ENCODE results near the gene KCNK4. TPM values are rescaled to one million over a fixed set of nuclear protein-coding genes. Genes with fewer than 3 reads are reported as not detected.

The KCNK4 gene
- total and polyA plus RNA-seq, 2 of the 13 experiments (the other 11 are each of a cell fraction or from before 2014, with no cell fraction given), result not detected

DNA sequence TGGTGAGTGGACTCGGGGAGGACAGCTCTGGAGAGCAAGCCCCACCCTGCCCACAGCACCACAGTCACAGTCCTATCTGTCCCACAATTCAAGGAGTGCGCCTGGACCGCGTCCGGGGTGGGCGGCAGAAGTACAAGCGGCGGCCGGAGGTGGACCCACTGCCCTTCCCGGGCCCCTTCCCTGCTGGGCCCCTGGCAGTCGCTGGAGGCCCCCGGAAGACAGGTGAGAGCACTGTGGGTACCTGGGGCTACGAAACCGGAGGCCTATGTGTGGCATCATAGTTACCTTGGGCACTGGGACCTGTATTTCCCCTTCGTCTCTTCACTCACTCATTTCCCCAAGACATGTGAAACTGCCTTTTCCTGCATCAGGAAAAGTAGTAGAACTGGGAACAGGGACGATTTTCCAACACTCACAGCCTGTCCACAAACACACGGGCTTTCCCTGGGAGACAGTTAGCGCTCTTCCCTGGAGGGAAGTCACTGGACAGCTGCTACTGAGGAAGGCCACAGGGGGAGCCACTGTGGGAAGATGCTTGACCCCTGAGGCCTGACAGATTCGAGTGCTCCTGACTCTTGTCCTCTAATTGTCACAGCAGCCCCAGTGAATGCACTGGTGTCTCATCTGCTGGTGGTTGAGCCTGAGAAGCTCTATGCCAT is 23.2 kb downstream of the KCNK4 start:
- in situ Hi-C loops (cut with HindIII; ENCODE audit: extremely low pct_ligation_motif_present, low pct_unique_long_range_greater_than_20kb), result no loop called here
- no peaks in the 10 kb centered on the region for H4K20me1 ChIP-seq (ENCODE audit: insufficient read depth, low read length)
- no peak overlapping the region for H3K4me3 ChIP-seq (replicated peaks in 1 of 3; ENCODE audit: insufficient read depth in 1 of 3, low read depth in 2 of 3, low read length in 3 of 3)
- POLR2A ChIA-PET, result interaction anchor here (4.5 kb wide), 1 partner anchor 8 kb away, joined by 103 read pairs; the partner anchor contains the start of gene ESRRA
- DNase-seq (ENCODE audit: low spot score) (no peak), FAIRE-seq (no peak), ATAC-seq (no peak)
- H3K9ac ChIP-seq (ENCODE audit: insufficient read depth, low read depth, low read length), result no peak overlapping the region
- CTCF ChIA-PET (ENCODE audit: low intra/inter-chr PET ratio, low total read pairs), result no interaction called here
- H3K9me3 ChIP-seq (ENCODE audit: low read length), result no peaks in the 10 kb centered on the region
- no peak overlapping the region for H2AFZ ChIP-seq (ENCODE audit: low read length)
- H3K27ac ChIP-seq (ENCODE audit: extremely low read length, insufficient read depth, low read length), result no peak overlapping the region
- H3K4me1 ChIP-seq (ENCODE audit: insufficient read depth, low read length), result peaks cover 34% of the 10 kb centered on the region
- peaks cover 0 to 18% of the 10 kb centered on the region in 2 experiments; a peak in 2 of 5 replicates for H3K36me3 ChIP-seq (replicated peaks in 1 of 2; ENCODE audit: control insufficient read depth in 1 of 2, insufficient read depth in 2 of 2, low read length in 2 of 2)
- H3K79me2 ChIP-seq (ENCODE audit: insufficient read depth, low read length), result peaks cover 15% of the 10 kb centered on the region
- no peak overlapping the region for H3K4me2 ChIP-seq (ENCODE audit: low read depth, low read length)
- intact Hi-C loops (cut with micrococcal nuclease; ENCODE audit: unreplicated experiment), result no loop called here
- BruUV-seq (replicated peaks), result no TSS peak
- no peaks in the 10 kb centered on the region; a peak in 1 of 5 replicates for H3K27me3 ChIP-seq (ENCODE audit: control insufficient read depth in 1 of 2, insufficient read depth in 2 of 2, low read length in 2 of 2)
- WGBS (ENCODE audit: low lambda C conversion rate), result 90% methylated on average over 11 of the region's 19 CpGs
- peak; percentile 73; the same call in 1 of the 2 replicates for TF ChIP-seq ZBTB33 (CRISPR knock-in tag; IDR thresholded peaks at IDR 0.05)
- TF ChIP-seq ZMYM3 (CRISPR knock-in tag; IDR thresholded peaks at IDR 0.05), result no peak
- no peak for TF ChIP-seq MATR3 (CRISPR knock-in tag; IDR thresholded peaks at IDR 0.05)
- TF ChIP-seq MYC (CRISPR knock-in tag; IDR thresholded peaks at IDR 0.05; ENCODE audit: borderline replicate concordance), result peak; percentile 5; the same call in 1 of the 2 replicates
- TF ChIP-seq, protein P1, sequence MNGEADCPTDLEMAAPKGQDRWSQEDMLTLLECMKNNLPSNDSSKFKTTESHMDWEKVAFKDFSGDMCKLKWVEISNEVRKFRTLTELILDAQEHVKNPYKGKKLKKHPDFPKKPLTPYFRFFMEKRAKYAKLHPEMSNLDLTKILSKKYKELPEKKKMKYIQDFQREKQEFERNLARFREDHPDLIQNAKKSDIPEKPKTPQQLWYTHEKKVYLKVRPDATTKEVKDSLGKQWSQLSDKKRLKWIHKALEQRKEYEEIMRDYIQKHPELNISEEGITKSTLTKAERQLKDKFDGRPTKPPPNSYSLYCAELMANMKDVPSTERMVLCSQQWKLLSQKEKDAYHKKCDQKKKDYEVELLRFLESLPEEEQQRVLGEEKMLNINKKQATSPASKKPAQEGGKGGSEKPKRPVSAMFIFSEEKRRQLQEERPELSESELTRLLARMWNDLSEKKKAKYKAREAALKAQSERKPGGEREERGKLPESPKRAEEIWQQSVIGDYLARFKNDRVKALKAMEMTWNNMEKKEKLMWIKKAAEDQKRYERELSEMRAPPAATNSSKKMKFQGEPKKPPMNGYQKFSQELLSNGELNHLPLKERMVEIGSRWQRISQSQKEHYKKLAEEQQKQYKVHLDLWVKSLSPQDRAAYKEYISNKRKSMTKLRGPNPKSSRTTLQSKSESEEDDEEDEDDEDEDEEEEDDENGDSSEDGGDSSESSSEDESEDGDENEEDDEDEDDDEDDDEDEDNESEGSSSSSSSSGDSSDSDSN (CRISPR knock-in tag; IDR thresholded peaks at IDR 0.05), result no peak
- 0 out of 2 replicates have a peak, but pooled peaks have one; percentile 38 for TF ChIP-seq RBFOX2 (IDR thresholded peaks at IDR 0.05; ENCODE audit: low read depth, low read length)
- no peak for TF ChIP-seq ZZZ3 (CRISPR knock-in tag; IDR thresholded peaks at IDR 0.05; ENCODE audit: borderline replicate concordance)
- TF ChIP-seq ZNF138 (CRISPR knock-in tag; IDR thresholded peaks at IDR 0.05; ENCODE audit: low read depth), result no peak
- TF ChIP-seq ZMAT5 (CRISPR knock-in tag; IDR thresholded peaks at IDR 0.05; ENCODE audit: borderline replicate concordance, low read depth), result no peak
- no peak for TF ChIP-seq SOX13 (IDR thresholded peaks at IDR 0.05)
- TF ChIP-seq SOX13 (CRISPR knock-in tag; conservative IDR thresholded peaks at IDR 0.05 in 1 of 2, IDR thresholded peaks at IDR 0.05 in 1 of 2), result no peak
- TF ChIP-seq TP53 (CRISPR knock-in tag; conservative IDR thresholded peaks at IDR 0.05), result no peak
- no peak for TF ChIP-seq ZNF775 (CRISPR knock-in tag; IDR thresholded peaks at IDR 0.05; ENCODE audit: borderline replicate concordance)
- TF ChIP-seq ZNF781 (CRISPR knock-in tag; IDR thresholded peaks at IDR 0.05; ENCODE audit: borderline replicate concordance, not compliant biosample characterization), result no peak

Measured in HepG2 (cell line).